Fibroblast of skin of right biceps (primary cell): ENCODE measurements around the gene CTSS.
"Not testable (repeated sequence)": the region's sequence is repeated elsewhere in the genome, so short reads cannot be mapped to it uniquely, and the experiment has no call there.

ENCODE experiments used
- DNase-seq: peaks from one replicate; pipeline ENCODE4 v3.0.0-alpha.2; 2013

Gene CTSS

DNA sequence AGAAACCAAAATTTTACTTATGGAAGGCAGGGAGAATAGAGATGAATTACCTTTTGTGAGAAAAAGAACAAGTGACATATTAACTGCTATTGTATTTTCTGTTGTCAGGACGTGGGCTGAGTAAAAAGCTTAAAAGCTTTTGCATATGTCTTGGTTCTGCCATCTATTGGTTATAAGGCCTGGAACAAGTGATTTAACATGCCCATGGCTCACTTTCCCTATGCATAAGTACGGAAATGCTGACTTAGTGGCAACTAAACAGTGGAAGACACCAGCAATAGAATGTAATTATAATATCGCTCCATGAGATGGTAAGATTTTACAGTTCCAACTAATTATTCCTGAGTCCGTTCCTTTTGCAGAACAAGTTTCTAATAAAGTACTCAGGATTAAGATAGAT, 6.7 kb upstream of the CTSS start:
- DNase-seq: no peak

DNA sequence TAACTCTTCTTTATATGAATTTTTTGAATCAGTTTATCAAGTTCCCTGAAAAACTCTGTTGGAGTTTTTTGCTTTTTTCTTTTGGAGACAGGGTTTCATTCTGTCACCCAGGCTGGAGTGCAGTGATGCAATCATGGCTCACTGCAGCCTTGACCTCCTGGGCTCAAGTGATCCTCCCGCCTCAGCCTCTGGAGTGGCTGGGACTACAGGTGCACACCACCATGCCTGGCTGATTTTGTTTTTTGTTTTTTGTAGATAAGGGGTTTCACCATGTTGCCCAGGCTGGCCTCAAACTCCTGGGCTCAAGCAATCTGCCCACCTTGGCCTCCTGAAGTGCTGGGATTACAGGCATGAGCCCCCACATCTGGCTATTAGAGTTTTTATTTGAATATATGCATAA, 2.1 kb upstream of the CTSS start:
- not testable (repeated sequence) for DNase-seq

DNA sequence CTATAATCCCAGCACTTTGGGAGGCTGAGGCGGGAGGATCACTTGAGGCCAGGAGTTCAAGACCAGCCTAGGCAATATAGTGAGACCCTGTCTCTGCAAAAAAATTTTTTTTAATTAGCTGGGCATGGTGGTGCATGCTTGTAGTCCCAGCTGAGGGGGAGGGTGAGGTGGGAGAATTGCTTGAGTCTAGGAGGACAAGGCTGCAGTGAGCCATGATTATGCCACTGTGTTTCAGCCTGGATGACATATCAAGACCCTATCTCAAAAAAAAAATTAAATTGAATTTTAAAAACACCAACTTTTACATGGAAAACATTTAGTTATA, 361 bp upstream of the CTSS start:
- DNase-seq: not testable (repeated sequence)

DNA sequence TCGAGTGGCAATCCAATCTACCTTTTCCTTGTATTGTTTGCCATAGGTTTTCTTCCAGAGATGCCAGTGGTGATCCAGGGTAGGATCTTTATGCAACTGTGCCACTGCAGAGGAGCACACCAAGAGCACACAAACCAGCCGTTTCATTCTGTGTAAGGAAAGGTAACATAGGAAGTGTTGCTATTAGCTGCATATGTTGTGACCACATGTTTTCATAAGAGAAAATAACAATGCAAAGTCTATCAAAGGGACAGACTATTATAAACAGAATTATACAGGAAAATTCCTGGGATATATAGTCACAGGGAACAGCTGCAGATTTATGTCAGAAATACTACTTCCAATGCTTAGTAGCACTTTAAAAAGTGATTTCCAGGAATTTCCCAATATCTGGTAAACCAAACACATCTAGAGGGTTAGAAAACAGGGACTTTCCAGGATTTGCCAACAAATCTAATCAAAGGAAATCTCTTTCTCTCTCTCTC, 919 bp downstream of the CTSS start:
- DNase-seq: peak; percentile 65

DNA sequence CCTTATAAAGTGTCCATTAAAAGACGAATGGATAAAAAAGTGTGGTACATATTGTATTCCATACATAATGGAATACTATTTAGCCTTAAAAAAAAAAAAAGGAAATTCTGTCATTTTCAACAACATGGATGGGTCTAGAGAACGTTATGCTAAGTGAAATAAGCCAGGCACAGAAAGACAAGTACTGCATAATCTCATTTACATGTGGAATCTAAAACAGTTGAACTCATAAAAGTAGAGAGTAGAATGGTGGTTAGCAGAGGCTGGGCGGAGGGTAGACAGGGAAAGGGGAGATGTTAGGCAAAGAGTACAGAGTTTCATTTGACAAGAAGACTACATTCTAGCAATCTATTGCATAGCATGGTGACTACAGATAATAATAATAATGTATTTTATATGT, 2.6 kb downstream of the CTSS start:
- no peak for DNase-seq

DNA sequence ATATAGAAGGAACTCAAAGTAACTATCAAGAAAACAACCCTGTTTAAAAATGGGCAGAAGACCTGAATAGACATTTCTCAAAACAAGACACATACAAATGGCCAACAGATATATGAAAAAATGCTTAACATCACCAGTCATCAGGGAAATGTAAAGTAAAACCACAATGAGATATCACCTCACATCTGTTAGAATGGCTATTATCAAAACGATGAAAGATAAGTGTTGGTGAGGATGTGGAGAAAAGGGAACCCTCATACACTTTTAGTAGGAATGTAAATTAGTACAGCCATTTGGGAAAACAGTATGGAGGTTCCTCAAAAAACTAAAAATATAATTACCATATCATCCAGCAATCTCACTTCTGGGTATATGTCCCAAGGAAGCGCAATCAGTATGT, 3.0 kb downstream of the CTSS start:
- DNase-seq: no peak

DNA sequence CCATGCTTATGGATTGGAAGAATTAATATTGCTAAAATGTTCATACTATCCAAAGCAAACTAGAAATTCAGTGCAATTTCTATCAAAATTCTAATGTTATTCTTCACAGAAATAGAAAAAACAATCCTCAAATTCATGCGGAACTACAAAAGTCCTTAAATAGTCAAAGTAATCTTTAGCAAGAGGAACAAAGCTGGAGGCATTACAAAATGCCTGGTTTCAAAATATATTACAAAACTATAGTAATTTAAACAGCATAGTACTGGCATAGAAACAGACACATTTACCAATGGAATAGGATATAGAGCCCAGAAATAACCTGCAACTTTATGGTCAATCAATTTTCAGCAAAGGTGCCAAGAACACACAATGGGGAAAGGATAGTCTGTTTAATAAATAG, 3.8 kb downstream of the CTSS start:
- DNase-seq: no peak

DNA sequence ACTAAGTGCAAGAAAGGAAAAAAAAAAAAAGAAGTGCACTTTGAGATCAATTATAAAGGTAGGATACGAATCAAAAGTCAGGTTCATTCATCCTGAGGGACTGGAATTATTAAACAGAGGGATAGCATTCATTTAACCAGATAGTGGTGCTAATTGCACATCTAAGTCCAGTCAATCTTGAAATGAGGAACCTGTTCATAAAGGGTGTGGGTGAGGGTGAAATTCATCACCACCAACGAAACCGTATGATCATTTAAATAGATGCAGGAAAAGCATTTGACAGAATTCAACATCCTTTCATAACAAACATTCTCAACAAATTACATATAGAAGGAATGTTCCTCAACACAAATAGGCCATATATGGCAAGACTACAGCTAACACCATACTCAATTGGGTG, 5.6 kb downstream of the CTSS start:
- no peak for DNase-seq

DNA sequence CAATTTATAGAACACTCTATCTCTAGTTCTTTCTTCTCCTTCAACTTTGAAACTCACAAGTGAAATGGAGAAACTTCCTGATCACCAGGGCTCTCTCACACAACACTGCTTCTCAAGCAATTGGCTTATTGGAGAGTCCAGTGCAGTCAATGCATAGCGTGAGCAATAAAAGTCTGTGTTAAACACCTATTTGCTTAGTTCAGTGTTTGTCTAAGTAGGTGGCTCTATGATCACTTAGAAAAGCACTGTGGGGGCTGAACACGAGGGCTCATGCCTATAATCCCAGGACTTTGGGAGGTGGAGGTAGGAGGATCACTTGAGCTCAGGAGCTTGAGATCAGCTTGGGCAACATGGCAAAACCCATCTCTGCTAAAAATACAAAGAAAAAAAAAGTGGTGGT, 12.2 kb downstream of the CTSS start:
- DNase-seq: no peak

DNA sequence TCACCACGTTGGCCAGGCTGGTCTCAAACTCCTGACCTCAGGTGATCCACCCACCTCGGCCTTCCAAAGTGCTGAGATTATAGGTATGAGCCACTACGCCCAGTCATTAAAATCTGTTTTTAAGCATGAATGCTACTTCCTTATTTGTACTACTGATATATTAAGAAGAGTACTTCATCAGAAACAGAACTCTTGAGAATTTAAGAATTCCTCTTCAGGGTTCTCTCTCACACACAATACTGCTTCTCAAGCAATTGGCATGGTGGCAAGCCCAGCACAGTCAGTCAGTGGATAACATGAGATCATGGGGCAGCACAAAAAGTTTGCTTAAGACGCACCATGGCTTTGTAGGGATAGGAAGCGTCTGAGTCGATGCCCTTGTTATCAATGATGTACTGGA, 14.1 kb downstream of the CTSS start:
- DNase-seq: no peak

DNA sequence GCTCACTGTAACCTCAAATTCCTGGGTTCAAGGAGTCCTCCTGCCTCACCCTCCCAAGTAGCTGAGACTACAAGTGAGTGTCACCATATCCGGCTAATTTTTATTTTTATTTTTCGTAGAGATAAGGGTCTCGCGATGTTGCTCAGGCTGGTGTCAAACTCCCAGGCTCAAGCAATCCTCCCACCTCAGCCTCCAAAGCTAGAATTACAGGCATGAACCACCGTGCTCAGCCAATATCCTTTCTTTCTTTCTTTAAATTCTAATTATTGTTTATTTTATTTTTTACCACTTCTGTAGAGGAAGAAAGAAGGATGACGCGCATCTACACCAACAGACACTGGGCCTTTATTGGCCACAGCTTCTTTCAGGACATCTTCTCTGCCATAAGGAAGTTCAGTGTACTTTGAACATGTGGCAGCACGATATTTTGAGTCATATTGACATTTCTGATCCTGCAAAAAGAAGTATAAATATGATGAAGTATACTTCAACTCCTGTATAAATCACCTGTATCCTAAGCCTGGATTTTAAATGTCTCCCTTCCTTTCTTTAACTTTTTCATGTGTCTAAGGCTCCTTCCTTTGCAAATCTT, 15.8 kb downstream of the CTSS start:
- DNase-seq: no peak

DNA sequence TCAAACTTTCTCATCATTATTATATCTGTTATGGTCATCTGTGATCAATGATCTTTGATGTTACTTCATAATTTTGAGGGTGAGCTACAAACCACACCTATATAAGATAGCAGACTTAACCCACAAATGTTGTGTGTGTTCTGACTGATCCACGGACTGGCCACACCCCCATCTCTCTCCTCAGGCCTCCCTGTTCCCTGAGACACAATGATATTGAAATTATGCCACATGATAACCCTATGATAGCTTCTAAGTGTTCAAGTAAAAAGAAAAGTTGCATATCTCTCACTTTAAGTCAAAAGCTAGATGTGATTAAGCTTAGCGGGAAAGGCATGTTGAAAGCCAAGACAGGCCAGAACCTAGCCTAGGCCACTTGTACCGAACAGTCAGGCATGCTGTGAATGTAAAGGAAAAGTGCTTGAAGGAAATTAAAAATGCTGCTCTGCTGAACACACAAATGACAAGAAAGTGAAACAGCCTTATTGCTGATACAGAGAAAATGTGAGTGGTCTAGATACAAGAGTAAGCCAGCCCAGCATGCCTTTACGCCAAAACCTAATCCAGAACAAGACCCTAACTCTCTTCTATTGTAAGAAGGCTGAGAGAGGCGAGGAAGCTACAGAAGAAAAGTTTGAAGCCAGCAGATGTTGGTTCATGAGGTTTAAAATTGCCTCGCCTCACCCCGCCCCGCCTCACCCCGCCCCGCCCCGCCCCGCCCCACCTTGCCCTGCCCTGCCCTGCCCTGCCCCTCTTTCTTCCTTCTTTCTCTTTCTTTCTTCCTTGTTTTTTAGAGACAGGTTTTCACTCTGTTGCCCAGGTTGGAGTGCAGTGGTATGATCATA, 16.5 kb downstream of the CTSS start:
- DNase-seq: no peak

DNA sequence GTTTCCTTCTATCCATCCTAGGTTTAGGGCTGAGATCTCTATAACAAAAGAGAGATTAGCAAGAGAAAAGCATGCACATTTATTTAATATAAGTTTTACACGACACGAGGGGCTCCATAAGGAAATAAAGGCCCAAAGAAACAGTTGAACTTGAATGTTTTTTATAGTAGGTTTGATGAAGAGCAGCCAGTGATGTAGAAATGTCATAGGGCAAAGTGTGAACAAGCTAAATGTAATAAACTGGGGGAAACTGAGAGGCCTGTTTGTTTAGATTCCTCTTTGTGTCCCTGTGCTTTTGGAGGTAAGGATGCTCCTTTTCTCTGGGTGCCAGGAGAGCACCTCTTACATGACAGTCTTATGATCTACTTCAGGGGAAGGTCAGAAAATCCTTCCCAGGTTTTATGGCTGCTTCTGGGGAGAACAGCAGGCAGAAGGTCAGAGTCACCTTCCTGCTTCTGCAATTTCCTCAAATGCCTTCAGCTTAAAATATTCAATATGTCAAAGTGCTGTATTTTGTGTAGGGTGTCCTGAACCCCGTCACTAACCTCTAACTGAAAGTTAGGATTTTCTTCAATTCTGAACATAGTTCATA, 35.4 kb downstream of the CTSS start:
- DNase-seq: no peak

DNA sequence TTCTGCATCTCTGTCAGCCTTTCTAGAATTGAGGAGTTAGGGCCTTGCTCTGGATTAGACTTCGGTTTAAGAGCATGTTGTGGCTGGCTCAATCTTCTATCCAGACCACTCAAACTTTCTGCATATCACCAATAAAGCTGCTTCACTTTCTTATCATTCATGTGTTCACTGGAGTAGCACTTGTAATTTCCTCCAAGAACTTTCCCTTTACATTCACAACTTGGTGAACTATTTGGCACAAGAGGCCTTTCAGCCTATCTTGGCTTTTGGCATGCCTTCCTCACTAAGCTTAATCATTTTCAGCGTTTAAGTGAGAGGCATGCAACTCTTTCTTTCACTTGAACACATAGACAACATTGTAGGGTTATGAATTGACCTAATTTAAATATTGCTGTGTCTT, 41.2 kb downstream of the CTSS start:
- DNase-seq: no peak

DNA sequence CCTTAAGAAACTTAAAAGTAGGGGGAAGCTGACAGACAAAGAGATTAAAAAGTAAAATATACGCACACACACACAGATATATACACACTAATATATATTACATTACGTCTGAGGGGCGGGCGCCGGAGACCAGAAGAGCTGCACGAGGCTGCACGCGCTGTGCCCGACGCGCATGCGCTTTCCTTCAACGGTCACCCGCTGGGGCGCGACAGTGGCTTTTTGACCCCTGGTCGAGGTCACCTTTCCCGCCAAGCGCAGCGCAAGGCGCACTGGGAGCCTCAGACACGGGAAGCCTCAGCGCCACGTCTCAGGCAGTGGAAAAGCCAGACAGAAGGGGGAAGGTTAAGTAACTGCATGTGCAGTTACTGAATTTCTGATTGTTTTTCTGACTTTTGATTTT, 44.9 kb downstream of the CTSS start, which contains the start of gene HORMAD1:
TSS of gene HORMAD1 (minus strand) at position 193 of the 400 bp plus-strand sequence. CDS start 1,390 bp downstream, outside the sequence.
- DNase-seq: no peak

DNA sequence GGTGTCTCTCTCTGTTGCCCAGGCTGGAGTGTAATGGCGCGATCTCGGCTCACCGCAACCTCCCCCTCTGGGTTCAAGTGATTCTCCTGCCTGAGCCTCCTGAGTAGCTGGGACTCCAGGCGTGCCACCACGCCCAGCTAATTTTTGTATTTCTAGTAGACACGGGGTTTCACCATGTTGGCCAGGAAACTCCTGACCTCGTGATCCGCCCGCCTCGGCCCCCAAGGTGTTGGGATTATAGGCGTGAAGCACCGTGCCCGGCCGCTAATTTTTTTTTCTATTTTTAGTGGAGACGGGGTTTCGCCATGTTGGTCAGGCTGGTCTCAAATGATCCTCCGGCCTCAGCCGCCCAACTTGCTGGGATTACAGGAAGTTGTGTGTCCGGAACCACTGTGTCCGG, 45.5 kb downstream of the CTSS start:
- DNase-seq: no peak

DNA sequence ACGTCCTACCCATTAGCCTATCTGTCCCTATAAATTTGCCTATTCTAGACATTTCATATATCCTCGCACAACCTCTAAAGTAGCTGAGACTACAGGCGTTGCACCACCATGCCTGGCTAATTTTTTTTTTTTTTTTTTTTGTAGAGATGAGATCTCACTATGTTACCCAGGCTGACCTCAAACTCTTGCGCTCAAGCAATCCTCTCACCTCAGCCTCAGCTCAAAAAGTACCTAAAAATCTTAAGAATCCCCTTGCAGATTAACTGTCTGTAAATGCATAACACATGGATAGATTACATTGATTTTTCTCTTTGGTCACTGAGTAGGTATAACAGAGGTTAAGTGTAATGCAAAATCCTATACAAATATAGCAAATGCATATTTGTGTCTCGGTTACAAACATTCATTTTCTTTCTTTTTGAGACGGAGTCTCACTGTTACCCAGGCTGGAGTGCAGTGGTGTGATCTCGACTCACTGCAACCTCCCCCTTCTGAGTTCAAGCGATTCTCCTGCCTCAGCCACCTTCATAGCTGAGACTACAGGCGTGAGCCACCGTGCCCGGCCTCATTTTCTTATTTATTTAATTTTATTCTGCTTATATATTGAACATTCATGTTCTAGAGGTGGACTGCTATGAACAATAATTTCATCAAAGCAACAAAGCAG, 47.2 kb downstream of the CTSS start:
- no peak for DNase-seq

DNA sequence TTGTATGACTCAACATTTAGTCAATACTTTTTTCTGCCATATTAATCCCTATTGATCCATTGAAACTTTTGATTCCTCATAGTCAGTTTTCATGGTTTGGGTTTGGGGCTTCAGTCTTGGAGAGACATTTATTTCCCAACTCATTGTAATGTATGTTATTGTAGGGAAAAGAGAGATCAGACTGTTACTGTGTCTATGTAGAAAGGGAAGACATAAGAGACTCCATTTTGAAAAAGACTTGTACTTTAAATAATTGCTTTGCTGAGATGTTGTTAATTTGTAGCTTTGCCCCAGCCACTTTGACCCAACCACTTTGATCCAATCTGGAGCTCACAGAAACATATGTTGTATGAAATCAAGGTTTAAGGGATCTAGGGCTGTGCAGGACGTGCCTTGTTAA, 56.5 kb downstream of the CTSS start:
- DNase-seq: not testable (repeated sequence)

DNA sequence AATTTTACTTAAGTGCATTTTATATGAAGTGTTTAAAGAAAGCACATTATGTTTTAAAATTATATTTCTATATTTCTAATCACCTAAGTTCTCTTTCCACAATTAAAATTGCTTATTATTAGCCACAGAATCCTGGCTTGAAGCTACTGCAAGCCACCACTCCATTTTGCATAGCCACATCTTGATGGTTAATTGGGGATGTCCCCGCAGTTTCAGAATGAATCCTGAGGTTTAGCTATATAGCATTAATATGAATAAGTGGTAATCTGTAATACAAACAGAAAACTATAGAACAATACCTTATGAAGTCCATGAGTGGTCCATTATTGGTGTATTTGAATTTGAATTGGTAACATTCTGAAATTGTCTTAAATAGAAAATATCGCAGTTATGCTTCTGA, 57.0 kb downstream of the CTSS start:
- DNase-seq: no peak

DNA sequence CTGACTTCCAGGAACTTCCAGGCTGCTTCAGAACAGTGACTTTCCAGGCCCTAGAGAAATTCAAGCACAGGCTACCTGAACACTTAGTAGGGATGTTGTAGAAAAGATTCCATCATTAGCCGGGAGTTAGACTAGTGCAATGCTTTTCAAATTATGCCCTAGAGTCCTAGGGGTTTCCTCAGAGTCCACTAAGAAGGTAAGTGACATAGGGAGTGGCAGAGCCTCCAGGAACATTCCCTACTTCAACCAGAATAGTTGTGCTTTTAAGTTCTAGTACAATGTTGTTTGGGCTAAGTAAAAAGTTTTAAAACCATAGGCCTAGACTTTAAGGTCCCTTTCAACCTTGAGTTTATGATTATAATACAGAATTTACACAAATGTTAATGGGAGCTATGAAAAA, 59.5 kb downstream of the CTSS start:
- no peak for DNase-seq

DNA sequence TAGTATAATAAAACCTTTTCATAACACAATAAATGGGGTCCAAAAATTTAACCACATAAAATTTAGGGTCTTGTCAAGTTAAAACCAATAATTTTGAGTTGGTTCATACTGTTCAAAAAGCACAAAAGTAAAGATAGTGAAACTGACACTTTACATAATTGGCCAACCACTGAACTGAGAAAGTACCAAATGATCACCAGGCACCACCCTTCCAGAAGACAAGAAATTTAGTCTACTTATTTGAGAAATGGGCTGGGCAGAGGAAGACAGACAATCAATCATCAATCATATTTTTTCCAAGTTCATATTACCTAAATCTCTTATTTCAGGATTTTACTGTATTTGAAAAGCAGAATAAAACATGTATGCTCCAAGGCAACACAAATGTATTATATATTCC, 62.2 kb downstream of the CTSS start:
- no peak for DNase-seq

DNA sequence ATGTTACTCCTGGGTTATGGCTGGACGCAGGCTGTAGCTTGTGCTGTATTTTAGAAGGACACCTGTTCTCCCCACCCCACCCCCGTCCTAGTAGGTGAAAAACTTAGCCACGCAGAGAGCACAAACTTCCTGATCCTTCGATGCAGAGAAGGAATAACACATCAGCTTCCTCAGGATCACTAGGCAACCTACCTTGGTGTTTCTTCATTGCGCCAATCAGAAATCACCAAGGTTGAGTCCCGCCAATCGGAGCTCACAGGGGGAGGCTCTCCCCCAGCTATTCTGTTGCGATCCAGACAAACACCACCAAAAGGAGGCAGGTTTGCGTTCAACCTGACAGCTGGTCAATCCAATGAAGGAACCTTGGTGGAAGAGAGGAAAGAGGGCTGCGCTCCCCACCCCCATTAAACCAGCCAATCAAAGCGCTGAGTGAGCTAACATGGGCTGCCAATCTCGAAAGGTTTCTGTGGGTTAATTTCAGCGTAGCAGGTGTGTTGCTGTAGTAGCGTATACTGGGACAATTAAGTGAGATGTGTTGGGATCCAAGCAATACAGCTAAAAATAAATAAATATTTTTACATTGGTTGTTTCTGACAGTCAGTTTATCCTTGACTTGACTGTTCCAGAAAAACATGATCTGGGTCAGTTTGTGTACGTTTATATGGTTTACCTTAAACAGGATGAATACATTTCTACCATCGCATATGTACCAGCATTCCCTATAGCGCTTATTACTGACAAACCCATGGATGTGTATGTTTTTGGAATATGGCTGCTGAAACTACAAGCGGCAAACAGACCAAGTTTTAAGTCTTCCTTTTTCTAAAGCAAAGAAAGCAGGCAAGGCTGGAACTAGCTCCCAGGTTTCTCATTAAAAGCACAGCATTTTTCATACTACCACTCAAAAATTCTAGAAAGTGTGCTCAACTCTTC, 68.3 kb downstream of the CTSS start, which contains the start of gene GOLPH3L:
TSS of gene GOLPH3L (minus strand) at position 160 of the 933 bp plus-strand sequence. CDS start 2,316 bp downstream, outside the sequence.
- DNase-seq: peak; percentile 99
